GM12892 (cell line): ENCODE results near the gene PMEPA1.

Experiments used
- POLR2A ChIP-seq: IDR thresholded peaks from 2 replicates; pipeline ENCODE4 v1.6.1; 2011; ENCODE audit warnings: low read depth, low read length, control low read depth
- POLR2AphosphoS5 ChIP-seq: IDR thresholded peaks from 2 replicates; pipeline ENCODE4 v1.6.1; 2011; ENCODE audit warnings: low read depth, low read length, control low read depth
- TAF1 ChIP-seq: IDR thresholded peaks from 2 replicates; pipeline ENCODE4 v1.6.1; 2011; ENCODE audit warnings: low read depth, mild to moderate bottlenecking, control low read depth, low read length, borderline replicate concordance

DNA sequence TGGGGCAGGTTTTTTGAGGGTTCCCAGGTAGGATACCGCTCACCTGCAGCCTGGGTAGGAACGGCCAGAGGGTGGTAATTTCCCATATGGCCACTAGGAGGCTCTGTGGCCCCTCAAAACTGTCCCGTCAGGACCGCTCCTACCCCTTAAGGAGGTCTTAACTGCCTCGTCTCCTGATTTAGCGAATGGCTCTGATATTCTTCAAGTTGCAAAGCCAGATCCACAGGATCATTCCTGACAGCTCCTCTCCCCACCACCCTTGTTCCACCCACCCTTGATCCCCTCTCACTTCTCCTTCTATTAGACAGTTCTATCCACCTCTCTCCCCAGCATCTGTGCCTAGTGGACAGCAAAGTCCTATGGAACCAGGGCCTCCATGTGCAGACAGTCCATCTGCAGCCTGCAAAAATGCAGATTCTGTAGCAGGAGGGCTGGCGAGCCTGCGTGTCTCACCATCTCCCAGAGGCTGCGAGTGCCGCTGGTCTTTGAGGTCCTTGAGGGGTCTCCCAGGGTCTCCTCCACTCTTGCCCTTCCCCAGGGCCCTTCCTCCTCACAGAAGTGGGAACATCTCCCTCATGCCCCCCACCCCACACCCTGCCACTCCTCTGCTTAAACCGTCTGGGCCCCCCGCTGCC is 55.3 kb downstream of the PMEPA1 start:
- TF ChIP-seq POLR2AphosphoS5, result no peak
- TF ChIP-seq POLR2A, result no peak
- TF ChIP-seq TAF1, result no peak
